HepG2 (cell line): ENCODE measurements around the gene NES. TPM values are rescaled to one million over a fixed set of nuclear protein-coding genes. Genes with fewer than 3 reads are reported as not detected.

Source experiments
- ADNP ChIP-seq: sonication (generic); formaldehyde crosslinking; IDR thresholded peaks from 2 replicates; pipeline ENCODE4 v1.4.0; 2020; ENCODE audit warnings: missing genetic modification reagents
- AHDC1 ChIP-seq: sonication (generic); formaldehyde crosslinking; IDR thresholded peaks from 2 replicates; pipeline ENCODE4 v1.5.1; 2020; ENCODE audit warnings: mild to moderate bottlenecking, missing genetic modification reagents, borderline replicate concordance
- CSRNP1 ChIP-seq: sonication (generic); formaldehyde crosslinking; IDR thresholded peaks from 2 replicates; pipeline ENCODE4 v1.8.1; 2023; ENCODE audit warnings: mild to moderate bottlenecking, missing genetic modification reagents
- JDP2 ChIP-seq: sonication (generic); formaldehyde crosslinking; IDR thresholded peaks from 2 replicates; pipeline ENCODE4 v1.8.1; 2022; ENCODE audit warnings: missing genetic modification reagents, borderline replicate concordance
- MXD3 ChIP-seq: IDR thresholded peaks from 2 replicates; pipeline ENCODE4 v1.6.1; 2016; ENCODE audit warnings: mild to moderate bottlenecking, missing biosample characterization, missing genetic modification reagents
- NR1H2 ChIP-seq: sonication (generic); formaldehyde crosslinking; IDR thresholded peaks from 2 replicates; pipeline ENCODE4 v1.8.1; 2022; ENCODE audit warnings: low read depth, missing genetic modification reagents, borderline replicate concordance
- RFXANK ChIP-seq: IDR thresholded peaks from 2 replicates; pipeline ENCODE4 v1.6.1; 2016
- STAT5B ChIP-seq: sonication (generic); formaldehyde crosslinking; IDR thresholded peaks from 2 replicates; pipeline ENCODE4 v1.4.0; 2020; ENCODE audit warnings: missing genetic modification reagents
- ZBTB3 ChIP-seq: sonication (generic); formaldehyde crosslinking; IDR thresholded peaks from 2 replicates; pipeline ENCODE4 v1.4.0; 2020; ENCODE audit warnings: low read depth, mild to moderate bottlenecking, moderate library complexity, missing genetic modification reagents, borderline replicate concordance
- ZBTB34 ChIP-seq: sonication (generic); formaldehyde crosslinking; IDR thresholded peaks from 2 replicates; pipeline ENCODE4 v1.8.0; 2022; ENCODE audit warnings: mild to moderate bottlenecking, missing genetic modification reagents
- ZNF232 ChIP-seq: sonication (generic); formaldehyde crosslinking; IDR thresholded peaks from 2 replicates; pipeline ENCODE4 v1.4.0; 2020; ENCODE audit warnings: missing genetic modification reagents, borderline replicate concordance
- ZNF235 ChIP-seq: sonication (generic); formaldehyde crosslinking; IDR thresholded peaks from 2 replicates; pipeline ENCODE4 v1.8.1; 2023; ENCODE audit warnings: mild to moderate bottlenecking, missing genetic modification reagents, borderline replicate concordance
- ZNF589 ChIP-seq: sonication (generic); formaldehyde crosslinking; conservative IDR thresholded peaks from 2 replicates; pipeline ENCODE4 v1.8.0; 2022; ENCODE audit warnings: mild to moderate bottlenecking, moderate library complexity, missing genetic modification reagents
- ZNF691 ChIP-seq: sonication (generic); formaldehyde crosslinking; IDR thresholded peaks from 2 replicates; pipeline ENCODE4 v1.4.0; 2020; ENCODE audit warnings: missing genetic modification reagents, low read depth, mild to moderate bottlenecking, borderline replicate concordance
- ZNF704 ChIP-seq: sonication (generic); formaldehyde crosslinking; IDR thresholded peaks from 2 replicates; pipeline ENCODE4 v1.8.1; 2023; ENCODE audit warnings: mild to moderate bottlenecking, inconsistent platforms, moderate library complexity, missing genetic modification reagents, borderline replicate concordance
- ZNF781 ChIP-seq: sonication (generic); formaldehyde crosslinking; IDR thresholded peaks from 2 replicates; pipeline ENCODE4 v1.5.1; 2020; ENCODE audit warnings: borderline replicate concordance, mild to moderate bottlenecking, missing genetic modification reagents; ENCODE audit errors: not compliant biosample characterization
- polyA plus RNA-seq, 8 experiments: library from polyadenylated mRNA; depleted of rRNA in 3 of 8; stranded (reverse) in 7 of 8; unstranded in 1 of 8; fragments of >200 nt; fragmentation: Illumina TruSeq in 4 of 8; extraction: Trizol in 4 of 8; gene quantifications; 2 replicates each; pipeline versions ENCODE4 v1.2.1 to v1.2.3, GENCODE V29; 2011 to 2016; ENCODE audit warnings: low read depth in 4 of 8, missing spikeins in 1 of 8, mixed read lengths in 1 of 8; ENCODE audit not compliant: insufficient read depth in 1 of 8
- total RNA-seq, 5 experiments: library from RNA; depleted of rRNA; stranded (reverse); fragments of >200 nt; fragmentation: Illumina TruSeq; extraction: Trizol; gene quantifications; 2 replicates each; pipeline ENCODE4 v1.2.3, GENCODE V29; 2016; ENCODE audit warnings: low read depth in 1 of 5

The NES gene
- total and polyA plus RNA-seq, 2 of the 13 experiments (the other 11 are each of a cell fraction or from before 2014, with no cell fraction given), result 1.7 to 16.6 TPM

DNA sequence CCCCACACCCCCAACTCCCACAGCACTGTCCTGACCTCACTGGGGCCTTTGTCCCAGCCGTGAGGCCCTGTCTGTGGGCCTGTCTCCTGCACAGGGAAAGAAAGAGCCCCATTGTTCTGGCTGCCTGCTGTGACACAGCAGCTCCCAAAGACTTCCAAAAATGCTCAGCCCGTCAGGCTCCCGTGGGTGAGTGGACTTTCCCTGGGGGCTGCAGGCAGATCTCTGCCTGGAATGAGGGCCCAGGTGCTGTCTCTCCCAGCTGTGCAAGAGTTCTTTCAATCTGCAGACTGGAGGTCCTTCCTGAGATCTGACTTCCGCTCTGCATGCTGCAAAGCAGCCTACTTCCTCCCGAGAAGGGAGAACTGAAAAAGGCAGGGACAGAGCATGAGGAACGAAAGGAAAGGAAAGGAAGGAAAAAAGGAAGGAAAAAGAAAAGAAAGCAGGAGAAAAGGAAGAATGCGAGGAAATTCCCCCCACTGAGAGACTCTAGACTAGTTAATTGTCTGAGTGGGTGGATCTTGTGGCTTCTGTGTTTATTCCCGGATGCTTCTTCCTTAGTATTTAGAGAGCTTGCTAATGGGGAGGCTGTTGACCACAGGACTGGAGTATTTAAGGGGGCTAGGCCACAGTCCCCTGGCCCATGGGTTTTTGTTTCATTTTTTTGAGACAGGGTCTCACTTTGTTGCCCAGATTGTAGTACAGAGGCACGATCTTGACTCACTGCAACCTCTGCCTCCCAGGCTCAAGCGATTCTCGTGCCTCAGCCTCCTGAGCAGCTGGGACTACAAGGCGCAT, 15.0 kb downstream of the NES start (continued):
- TF ChIP-seq AHDC1 (CRISPR knock-in tag) (no peak), RFXANK (no peak), ZNF781 (no peak), ZNF704 (CRISPR knock-in tag) (no peak), NR1H2 (CRISPR knock-in tag) (no peak), ZNF235 (no peak), JDP2 (CRISPR knock-in tag) (no peak), MXD3 (CRISPR knock-in tag) (no peak), ZBTB3 (CRISPR knock-in tag) (no peak), ADNP (CRISPR knock-in tag) (peak; percentile 74), ZNF589 (CRISPR knock-in tag) (no peak), ZNF232 (CRISPR knock-in tag) (no peak), ZNF691 (CRISPR knock-in tag) (no peak), STAT5B (no peak), ZBTB34 (CRISPR knock-in tag) (no peak), CSRNP1 (CRISPR knock-in tag) (no peak)
